K562 (cell line): ENCODE measurements around the gene SLCO1A2. TPM values are rescaled to one million over a fixed set of nuclear protein-coding genes. Genes with fewer than 3 reads are reported as not detected.
A peak's percentile ranks its signal among the peaks of the same experiment; 100 is the strongest.

Experiments
- ARID1B ChIP-seq: fragments of 450-650 bp; IDR thresholded peaks from 2 replicates; pipeline ENCODE4 v1.6.1; 2016; ENCODE audit warnings: antibody characterized with exemption, mild to moderate bottlenecking, inconsistent platforms
- CAMTA2 ChIP-seq: fragments of 250-450 bp; sonication (Bioruptor Pico); conservative IDR thresholded peaks from 2 replicates; pipeline ENCODE4 v1.5.1; 2022
- CBX2 ChIP-seq: fragments of 200-600 bp; sonication (generic); IDR thresholded peaks from one replicate; pipeline ENCODE4 v1.6.1; 2012; ENCODE audit warnings: mild to moderate bottlenecking, low read length, inconsistent platforms; ENCODE audit not compliant: insufficient read depth, poor library complexity, severe bottlenecking
- CCNT2 ChIP-seq: IDR thresholded peaks from 2 replicates; pipeline ENCODE4 v1.6.1; 2011; ENCODE audit warnings: borderline replicate concordance, low read depth, mild to moderate bottlenecking, moderate library complexity, mixed read lengths, low read length; ENCODE audit not compliant: insufficient read length; ENCODE audit errors: extremely low read depth
- CHCHD3 ChIP-seq: fragments of 250-450 bp; sonication (Bioruptor Pico); IDR thresholded peaks from 2 replicates; pipeline ENCODE4 v2.1.2; 2022; ENCODE audit warnings: mild to moderate bottlenecking
- CHD4 ChIP-seq: fragments of 200-600 bp; sonication (generic); IDR thresholded peaks from 3 replicates; pipeline ENCODE4 v1.6.1; 2012; ENCODE audit warnings: low read depth, mild to moderate bottlenecking, mixed read lengths, low read length, inconsistent platforms; ENCODE audit not compliant: insufficient read depth, insufficient replicate concordance, poor library complexity, severe bottlenecking
- DNMT1 ChIP-seq: fragments of 450-650 bp; IDR thresholded peaks from 2 replicates; pipeline ENCODE4 v1.6.1; 2016; ENCODE audit warnings: antibody characterized with exemption, mild to moderate bottlenecking
- DPF2 ChIP-seq: fragments of 450-650 bp; IDR thresholded peaks from 2 replicates; pipeline ENCODE4 v1.6.1; 2016
- EWSR1 ChIP-seq: fragments of 450-650 bp; IDR thresholded peaks from 2 replicates; pipeline ENCODE4 v1.6.1; 2018; ENCODE audit warnings: borderline replicate concordance, mild to moderate bottlenecking, low read depth, moderate library complexity; ENCODE audit not compliant: partially characterized antibody
- FIP1L1 ChIP-seq: fragments of 200-400 bp; formaldehyde crosslinking; IDR thresholded peaks from 2 replicates; pipeline ENCODE4 v1.6.1; 2018; ENCODE audit warnings: mild to moderate bottlenecking, low read depth, low read length; ENCODE audit not compliant: poor library complexity, severe bottlenecking
- FOXA3 ChIP-seq, 2 experiments: fragments of 450-650 bp in 1 of 2; sonication (generic) in 1 of 2; formaldehyde crosslinking; IDR thresholded peaks in 1 of 2; conservative IDR thresholded peaks in 1 of 2; 2 replicates each; pipeline versions ENCODE4 v1.4.0 to v1.8.0; 2020 to 2022; ENCODE audit warnings: mild to moderate bottlenecking in 2 of 2, missing genetic modification reagents in 1 of 2
- GABPA ChIP-seq: fragments of 200-800 bp; sonication (Bioruptor generic); conservative IDR thresholded peaks from 2 replicates; pipeline ENCODE4 v1.6.1; 2016; ENCODE audit warnings: low read depth, missing genetic modification characterization, missing compliant biosample characterization
- GATAD2B ChIP-seq: fragments of 450-650 bp; IDR thresholded peaks from 2 replicates; pipeline ENCODE4 v1.6.1; 2017; ENCODE audit warnings: mild to moderate bottlenecking, borderline replicate concordance
- HLTF ChIP-seq: fragments of 450-650 bp; IDR thresholded peaks from 2 replicates; pipeline ENCODE4 v1.6.1; 2016
- KDM1A ChIP-seq, 2 experiments: fragments of 450-650 bp; IDR thresholded peaks; 2 replicates each; pipeline ENCODE4 v1.6.1; 2016; ENCODE audit warnings: mild to moderate bottlenecking in 2 of 2
- KLF16 ChIP-seq: IDR thresholded peaks from 2 replicates; pipeline ENCODE4 v1.6.1; 2016; ENCODE audit warnings: antibody characterized with exemption
- MAFG ChIP-seq: fragments of 450-650 bp; conservative IDR thresholded peaks from 2 replicates; pipeline ENCODE4 v1.6.1; 2016; ENCODE audit warnings: missing genetic modification characterization, missing compliant biosample characterization
- NFIC ChIP-seq: fragments of 450-650 bp; IDR thresholded peaks from 2 replicates; pipeline ENCODE4 v1.6.1; 2017; ENCODE audit warnings: mild to moderate bottlenecking, inconsistent platforms
- NR2F6 ChIP-seq: fragments of 450-650 bp; formaldehyde crosslinking; IDR thresholded peaks from 2 replicates; pipeline ENCODE4 v1.4.0; 2020; ENCODE audit warnings: mild to moderate bottlenecking
- PML ChIP-seq: IDR thresholded peaks from 2 replicates; pipeline ENCODE4 v1.6.1; 2012; ENCODE audit warnings: low read length, inconsistent platforms
- SOX6 ChIP-seq: fragments of 450-650 bp; IDR thresholded peaks from 2 replicates; pipeline ENCODE4 v1.6.1; 2014; ENCODE audit warnings: mild to moderate bottlenecking
- TBL1XR1 ChIP-seq, 2 experiments: IDR thresholded peaks; 2 replicates each; pipeline ENCODE4 v1.6.1; 2012; ENCODE audit warnings: improper control_type of control experiment in 2 of 2, low read length in 2 of 2, mild to moderate bottlenecking in 1 of 2
- TRIM24 ChIP-seq, 2 experiments: fragments of 450-650 bp; IDR thresholded peaks; 2 replicates each; pipeline ENCODE4 v1.6.1; 2016
- ZNF174 ChIP-seq: fragments of 250-450 bp; sonication (Bioruptor Pico); IDR thresholded peaks from 2 replicates; pipeline ENCODE4 v1.4.0; 2020; ENCODE audit warnings: mild to moderate bottlenecking
- ZNF175 ChIP-seq: fragments of 200-800 bp; sonication (Bioruptor generic); IDR thresholded peaks from 2 replicates; pipeline ENCODE4 v1.6.1; 2016; ENCODE audit warnings: low read depth, mild to moderate bottlenecking, missing genetic modification characterization, missing compliant biosample characterization
- ZNF3 ChIP-seq: fragments of 250-450 bp; sonication (Bioruptor Pico); IDR thresholded peaks from 2 replicates; pipeline ENCODE4 v1.5.0; 2021; ENCODE audit warnings: mild to moderate bottlenecking, moderate library complexity
- ZNF316 ChIP-seq: fragments of 450-650 bp; IDR thresholded peaks from 2 replicates; pipeline ENCODE4 v1.6.1; 2016
- polyA plus RNA-seq, 8 experiments: library from polyadenylated mRNA; depleted of rRNA in 4 of 8; stranded (reverse) in 5 of 8; unstranded in 3 of 8; fragments of >200 nt; fragmentation: Nextera tagmentation in 2 of 8; fragmentation: Illumina TruSeq in 1 of 8; extraction: Ambion mirVana in 2 of 8; extraction: Trizol in 1 of 8; gene quantifications; 2 replicates each; pipeline versions ENCODE4 v1.2.1 to v1.2.3, GENCODE V29; 2011 to 2014; ENCODE audit warnings: inconsistent platforms in 1 of 8, missing spikeins in 1 of 8
- total RNA-seq, 7 experiments: library from RNA; depleted of rRNA in 6 of 7; stranded (reverse); fragments of >200 nt in 6 of 7; fragmentation: Illumina TruSeq in 2 of 7; extraction: Trizol in 2 of 7; gene quantifications; 2 replicates each; pipeline versions ENCODE4 v1.2.1 to v1.2.3, GENCODE V29; 2011 to 2021; ENCODE audit warnings: low replicate concordance in 1 of 7
- TF ChIP-seq, protein P1 (sequence below): fragments of 250-450 bp; sonication (Bioruptor Pico); IDR thresholded peaks from 2 replicates; pipeline ENCODE4 v1.8.0; 2022; ENCODE audit warnings: moderate library complexity, mild to moderate bottlenecking, inconsistent platforms
- TF ChIP-seq, protein P2 (sequence below): fragments of 250-450 bp; sonication (Bioruptor Pico); IDR thresholded peaks from 2 replicates; pipeline ENCODE4 v1.4.0; 2020; ENCODE audit warnings: mild to moderate bottlenecking
- TF ChIP-seq, protein P3 (sequence below): sonication (generic); IDR thresholded peaks from 2 replicates; pipeline ENCODE4 v1.6.1; 2016

The SLCO1A2 gene
- total and polyA plus RNA-seq, 9 of the 15 experiments (the other 6 are each of a cell fraction or from before 2014, with no cell fraction given) = 1.2 to 4.4 (median 2.6) TPM

DNA sequence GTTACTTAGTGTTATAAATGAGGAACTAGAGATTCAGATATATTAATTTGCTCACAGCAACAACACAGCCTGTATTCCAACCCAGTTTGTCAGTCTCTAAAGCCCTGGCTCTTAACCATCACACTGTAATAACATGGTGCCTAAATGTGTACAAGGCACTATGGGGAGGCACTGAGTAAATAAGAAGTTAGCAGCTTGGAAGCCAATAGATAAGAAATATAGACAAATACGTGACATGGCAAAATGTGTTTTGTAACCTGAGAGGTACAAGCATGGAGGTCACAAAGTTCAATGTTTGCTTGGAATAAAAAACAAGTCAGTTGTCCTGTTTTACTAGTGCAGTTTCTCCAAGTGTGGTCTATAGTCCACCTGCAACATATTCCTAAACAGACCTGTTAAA, 16.3 kb upstream of the SLCO1A2 start (continued):
- no peak for TF ChIP-seq FIP1L1
- no peak for TF ChIP-seq NR2F6 (CRISPR knock-in tag)
- peak; percentile 39; the same call in 1 of the 2 replicates for TF ChIP-seq GATAD2B
- TF ChIP-seq TRIM24 (IDR thresholded peaks at IDR 0.05) = peak; percentile 45 to 47; a peak in 1 of 4 replicates
- TF ChIP-seq CBX2 = no peak
- no peak for TF ChIP-seq GABPA (tag)
- peak; percentile 70 for TF ChIP-seq CCNT2
- TF ChIP-seq, protein P1, sequence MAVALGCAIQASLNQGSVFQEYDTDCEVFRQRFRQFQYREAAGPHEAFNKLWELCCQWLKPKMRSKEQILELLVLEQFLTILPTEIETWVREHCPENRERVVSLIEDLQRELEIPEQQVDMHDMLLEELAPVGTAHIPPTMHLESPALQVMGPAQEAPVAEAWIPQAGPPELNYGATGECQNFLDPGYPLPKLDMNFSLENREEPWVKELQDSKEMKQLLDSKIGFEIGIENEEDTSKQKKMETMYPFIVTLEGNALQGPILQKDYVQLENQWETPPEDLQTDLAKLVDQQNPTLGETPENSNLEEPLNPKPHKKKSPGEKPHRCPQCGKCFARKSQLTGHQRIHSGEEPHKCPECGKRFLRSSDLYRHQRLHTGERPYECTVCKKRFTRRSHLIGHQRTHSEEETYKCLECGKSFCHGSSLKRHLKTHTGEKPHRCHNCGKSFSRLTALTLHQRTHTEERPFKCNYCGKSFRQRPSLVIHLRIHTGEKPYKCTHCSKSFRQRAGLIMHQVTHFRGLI (CRISPR knock-in tag) = no peak
- peak; percentile 79 for TF ChIP-seq SOX6
- TF ChIP-seq, protein P2, sequence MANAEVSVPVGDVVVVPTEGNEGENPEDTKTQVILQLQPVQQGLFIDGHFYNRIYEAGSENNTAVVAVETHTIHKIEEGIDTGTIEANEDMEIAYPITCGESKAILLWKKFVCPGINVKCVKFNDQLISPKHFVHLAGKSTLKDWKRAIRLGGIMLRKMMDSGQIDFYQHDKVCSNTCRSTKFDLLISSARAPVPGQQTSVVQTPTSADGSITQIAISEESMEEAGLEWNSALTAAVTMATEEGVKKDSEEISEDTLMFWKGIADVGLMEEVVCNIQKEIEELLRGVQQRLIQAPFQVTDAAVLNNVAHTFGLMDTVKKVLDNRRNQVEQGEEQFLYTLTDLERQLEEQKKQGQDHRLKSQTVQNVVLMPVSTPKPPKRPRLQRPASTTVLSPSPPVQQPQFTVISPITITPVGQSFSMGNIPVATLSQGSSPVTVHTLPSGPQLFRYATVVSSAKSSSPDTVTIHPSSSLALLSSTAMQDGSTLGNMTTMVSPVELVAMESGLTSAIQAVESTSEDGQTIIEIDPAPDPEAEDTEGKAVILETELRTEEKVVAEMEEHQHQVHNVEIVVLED = no peak
- no peak for TF ChIP-seq CHD4
- TF ChIP-seq FOXA3 (CRISPR knock-in tag; conservative IDR thresholded peaks at IDR 0.05 in 1 of 2, IDR thresholded peaks at IDR 0.05 in 1 of 2) = peak; percentile 98 to 99
- TF ChIP-seq CHCHD3 (CRISPR knock-in tag) = no peak
- no peak for TF ChIP-seq HLTF
- TF ChIP-seq MAFG = peak; percentile 89
- TF ChIP-seq EWSR1 = no peak
- no peak for TF ChIP-seq ZNF174
- TF ChIP-seq ZNF3 = no peak
- peak in 1 of 2 experiments; percentile 84; a peak in 2 of 4 replicates for TF ChIP-seq TBL1XR1 (IDR thresholded peaks at IDR 0.05; ENCODE audit: low read length in 2 of 2)
- TF ChIP-seq KLF16 = no peak
- no peak for TF ChIP-seq ZNF175 (CRISPR knock-in tag)
- peak; percentile 88 for TF ChIP-seq ARID1B
- TF ChIP-seq DNMT1 = no peak
- no peak for TF ChIP-seq CAMTA2 (CRISPR knock-in tag)
- no peak for TF ChIP-seq PML
- TF ChIP-seq KDM1A (IDR thresholded peaks at IDR 0.05) = peak; percentile 49 to 67; a peak in 3 of 4 replicates
- TF ChIP-seq, protein P3, sequence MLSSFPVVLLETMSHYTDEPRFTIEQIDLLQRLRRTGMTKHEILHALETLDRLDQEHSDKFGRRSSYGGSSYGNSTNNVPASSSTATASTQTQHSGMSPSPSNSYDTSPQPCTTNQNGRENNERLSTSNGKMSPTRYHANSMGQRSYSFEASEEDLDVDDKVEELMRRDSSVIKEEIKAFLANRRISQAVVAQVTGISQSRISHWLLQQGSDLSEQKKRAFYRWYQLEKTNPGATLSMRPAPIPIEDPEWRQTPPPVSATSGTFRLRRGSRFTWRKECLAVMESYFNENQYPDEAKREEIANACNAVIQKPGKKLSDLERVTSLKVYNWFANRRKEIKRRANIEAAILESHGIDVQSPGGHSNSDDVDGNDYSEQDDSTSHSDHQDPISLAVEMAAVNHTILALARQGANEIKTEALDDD = peak; percentile 60
- peak; percentile 39 for TF ChIP-seq NFIC
- peak; percentile 90 for TF ChIP-seq DPF2
- peak; percentile 89 for TF ChIP-seq ZNF316
